H1 (cell line): ENCODE data around the gene KIR2DL3. TPM values are rescaled to one million over a fixed set of nuclear protein-coding genes. Genes with fewer than 3 reads are reported as not detected.

Experiments
- CTCF ChIA-PET: fragments of 300-600 bp; sonication (Branson Sonifier 250); formaldehyde crosslinking; loops from one replicate; lab custom pipeline; 2021; ENCODE audit not compliant: partially characterized antibody; lab: Charles Lee
- POLR2A ChIA-PET: fragments of 300-600 bp; sonication (Branson Sonifier 250); formaldehyde crosslinking; loops from one replicate; lab custom pipeline; 2021; ENCODE audit warnings: inconsistent platforms; ENCODE audit not compliant: partially characterized antibody; lab: Charles Lee
- DNase-seq, 2 experiments: peaks; one replicate each; pipeline versions ENCODE4 v3.0.0 to v3.0.0-alpha.2; 2010 to 2022; ENCODE audit warnings: low spot score in 2 of 2, low read depth in 1 of 2, mixed read lengths in 1 of 2
- FAIRE-seq: peaks from 2 replicates; lab custom pipeline; 2011; peaks lifted over from hg19 to GRCh38; lab: Jason Lieb, UNC
- H2AFZ ChIP-seq: 2 replicates; pipeline ENCODE4 v1.8.1; 2012; ENCODE audit warnings: low read length, inconsistent platforms
- H2AK5ac ChIP-seq: 2 replicates; pipeline ENCODE4 v1.6.1; 2013; ENCODE audit warnings: low read depth, low read length
- H2BK120ac ChIP-seq: replicated peaks from 2 replicates; pipeline ENCODE3; 2013; ENCODE audit warnings: low read depth, low read length, inconsistent platforms
- H2BK12ac ChIP-seq: 2 replicates; pipeline ENCODE4 v1.6.1; 2013; ENCODE audit warnings: low read depth, low read length
- H2BK15ac ChIP-seq: 2 replicates; pipeline ENCODE4 v1.6.1; 2013; ENCODE audit warnings: low read length
- H2BK20ac ChIP-seq: 2 replicates; pipeline ENCODE4 v1.6.1; 2013; ENCODE audit warnings: low read length
- H2BK5ac ChIP-seq: 2 replicates; pipeline ENCODE4 v1.6.1; 2013; ENCODE audit warnings: low read depth, low read length
- H3K14ac ChIP-seq: 2 replicates; pipeline ENCODE4 v1.6.1; 2013; ENCODE audit warnings: inconsistent platforms; ENCODE audit not compliant: insufficient read length
- H3K18ac ChIP-seq: 2 replicates; pipeline ENCODE4 v1.6.1; 2013; ENCODE audit warnings: low read length; ENCODE audit errors: extremely low read depth
- H3K23ac ChIP-seq: 2 replicates; pipeline ENCODE4 v1.6.1; 2013; ENCODE audit warnings: inconsistent platforms; ENCODE audit not compliant: insufficient read length
- H3K23me2 ChIP-seq: 2 replicates; pipeline ENCODE4 v1.6.1; 2013; ENCODE audit warnings: low read depth, low read length
- H3K27ac ChIP-seq: 2 replicates; pipeline ENCODE4 v1.6.1; 2011; ENCODE audit warnings: low read depth, low read length, inconsistent platforms
- H3K27me3 ChIP-seq, 4 experiments: replicated peaks in 1 of 4; 1 replicate in 1 of 4; 2 replicates in 3 of 4; pipeline versions ENCODE4 v1.6.1 to v1.8.1; 2011 to 2013; ENCODE audit warnings: low read length in 3 of 4, mild to moderate bottlenecking in 3 of 4, inconsistent platforms in 2 of 4, mixed read lengths in 2 of 4, moderate library complexity in 1 of 4; ENCODE audit not compliant: control insufficient read depth in 3 of 4, insufficient read depth in 3 of 4; ENCODE audit errors: extremely low read depth in 1 of 4
- H3K36me3 ChIP-seq, 4 experiments: 2 replicates each; pipeline versions ENCODE4 v1.6.1 to v1.8.1; 2011 to 2013; ENCODE audit warnings: mild to moderate bottlenecking in 4 of 4, low read length in 3 of 4, moderate library complexity in 2 of 4, control low read depth in 1 of 4, inconsistent platforms in 1 of 4; ENCODE audit not compliant: insufficient read depth in 4 of 4, control insufficient read depth in 2 of 4
- H3K4ac ChIP-seq: replicated peaks from 2 replicates; pipeline ENCODE3; 2013; ENCODE audit warnings: low read length, low read depth, mixed read lengths, inconsistent platforms; ENCODE audit not compliant: insufficient read length
- H3K4me1 ChIP-seq, 4 experiments: replicated peaks in 1 of 4; 1 replicate in 1 of 4; 2 replicates in 3 of 4; pipeline versions ENCODE4 v1.6.1 to v1.8.1; 2011 to 2013; ENCODE audit warnings: low read length in 3 of 4, inconsistent platforms in 2 of 4, mixed read lengths in 1 of 4; ENCODE audit not compliant: insufficient read depth in 4 of 4, control insufficient read depth in 3 of 4
- H3K4me2 ChIP-seq, 2 experiments: 2 replicates each; pipeline versions ENCODE4 v1.6.1 to v1.8.1; 2011 to 2013; ENCODE audit warnings: low read depth in 2 of 2, low read length in 2 of 2, control low read depth in 1 of 2, inconsistent platforms in 1 of 2, mild to moderate bottlenecking in 1 of 2; ENCODE audit not compliant: insufficient read depth in 1 of 2
- H3K4me3 ChIP-seq, 4 experiments: fragments of 200-600, 300-600 bp in 1 of 4; sonication (generic), shearing (Covaris generic), sonication (Bioruptor Twin) in 1 of 4; 2 replicates each; pipeline versions ENCODE4 v1.5.1 to v1.8.1; 2011 to 2016; ENCODE audit warnings: low read length in 4 of 4, low read depth in 3 of 4, control low read depth in 2 of 4, inconsistent platforms in 2 of 4, mild to moderate bottlenecking in 2 of 4, mixed read lengths in 1 of 4, moderate library complexity in 1 of 4; ENCODE audit not compliant: insufficient read depth in 2 of 4; ENCODE audit errors: extremely low read depth in 1 of 4
- H3K56ac ChIP-seq: replicated peaks from 2 replicates; pipeline ENCODE3; 2013; ENCODE audit warnings: low read depth, mild to moderate bottlenecking, mixed read lengths, low read length, inconsistent platforms; ENCODE audit not compliant: insufficient read length
- H3K79me1 ChIP-seq: 2 replicates; pipeline ENCODE4 v1.6.1; 2013; ENCODE audit warnings: low read depth, low read length, control low read depth
- H3K79me2 ChIP-seq, 2 experiments: 2 replicates each; pipeline versions ENCODE4 v1.6.1 to v1.8.1; 2012 to 2013; ENCODE audit warnings: low read length in 2 of 2, mild to moderate bottlenecking in 2 of 2, inconsistent platforms in 1 of 2; ENCODE audit not compliant: insufficient read depth in 2 of 2, control insufficient read depth in 1 of 2
- H3K9ac ChIP-seq, 4 experiments: replicated peaks in 1 of 4; 1 replicate in 1 of 4; 2 replicates in 3 of 4; pipeline versions ENCODE4 v1.6.1 to v1.8.1; 2011 to 2013; ENCODE audit warnings: low read depth in 3 of 4, low read length in 3 of 4, control low read depth in 2 of 4, mild to moderate bottlenecking in 2 of 4, moderate library complexity in 2 of 4, inconsistent platforms in 1 of 4; ENCODE audit errors: extremely low read depth in 1 of 4
- H3K9me3 ChIP-seq, 2 experiments: 2 replicates each; pipeline versions ENCODE4 v1.6.1 to v1.8.1; 2012 to 2013; ENCODE audit warnings: mild to moderate bottlenecking in 2 of 2, moderate library complexity in 2 of 2, control low read depth in 1 of 2, inconsistent platforms in 1 of 2, low read depth in 1 of 2, low read length in 1 of 2, mixed read lengths in 1 of 2; ENCODE audit not compliant: insufficient read depth in 2 of 2
- H4K20me1 ChIP-seq, 2 experiments: replicated peaks in 1 of 2; 2 replicates each; pipeline versions ENCODE3 to v1.8.1; 2011 to 2013; ENCODE audit warnings: inconsistent platforms in 2 of 2, low read length in 2 of 2, mild to moderate bottlenecking in 1 of 2; ENCODE audit not compliant: insufficient read depth in 2 of 2, control insufficient read depth in 1 of 2
- H4K5ac ChIP-seq: 2 replicates; pipeline ENCODE4 v1.6.1; 2013; ENCODE audit warnings: low read length, low read depth, mixed read lengths, inconsistent platforms; ENCODE audit not compliant: insufficient read length
- H4K8ac ChIP-seq: 2 replicates; pipeline ENCODE4 v1.8.0; 2013; ENCODE audit warnings: mild to moderate bottlenecking, moderate library complexity, low read length, inconsistent platforms; ENCODE audit not compliant: insufficient read depth; ENCODE audit errors: extremely low read depth
- H4K91ac ChIP-seq: replicated peaks from 2 replicates; pipeline ENCODE3; 2013; ENCODE audit warnings: low read length, mixed read lengths, inconsistent platforms; ENCODE audit not compliant: insufficient read length
- CBX8 ChIP-seq: fragments of 300-800, 300-1000 bp; sonication (generic); IDR thresholded peaks from 2 replicates; pipeline ENCODE4 v1.7.1; 2016; ENCODE audit warnings: low read depth, low read length, borderline replicate concordance
- CHD1 ChIP-seq: IDR thresholded peaks from 2 replicates; pipeline ENCODE4 v1.6.1; 2012; ENCODE audit warnings: low read depth, low read length, improper control_type of control experiment
- EP300 ChIP-seq, 2 experiments: IDR thresholded peaks; 1 replicate in 1 of 2; 2 replicates in 1 of 2; pipeline ENCODE4 v1.6.1; 2011 to 2012; ENCODE audit warnings: low read depth in 2 of 2, low read length in 2 of 2, mild to moderate bottlenecking in 2 of 2, borderline replicate concordance in 1 of 2, inconsistent platforms in 1 of 2, moderate library complexity in 1 of 2
- HDAC2 ChIP-seq, 2 experiments: fragments of 300-600 bp in 1 of 2; sonication (generic) in 1 of 2; IDR thresholded peaks; 2 replicates each; pipeline ENCODE4 v1.6.1; 2011 to 2012; ENCODE audit warnings: low read depth in 2 of 2, low read length in 2 of 2, mild to moderate bottlenecking in 2 of 2, moderate library complexity in 2 of 2, borderline replicate concordance in 1 of 2, inconsistent platforms in 1 of 2
- JUN ChIP-seq: IDR thresholded peaks from 2 replicates; pipeline ENCODE4 v1.6.1; 2011; ENCODE audit warnings: low read depth, mild to moderate bottlenecking, improper control_type of control experiment, low read length
- KDM4A ChIP-seq: IDR thresholded peaks from one replicate; pipeline ENCODE4 v1.7.1; 2012; ENCODE audit warnings: low read depth, mild to moderate bottlenecking, moderate library complexity, low read length, inconsistent platforms; ENCODE audit not compliant: severe bottlenecking
- MAFK ChIP-seq: IDR thresholded peaks from 2 replicates; pipeline ENCODE4 v1.6.1; 2012; ENCODE audit warnings: low read depth, mild to moderate bottlenecking, improper control_type of control experiment, low read length
- POLR2A ChIP-seq, 2 experiments: IDR thresholded peaks; 1 replicate in 1 of 2; 2 replicates in 1 of 2; pipeline ENCODE4 v1.6.1; 2011; ENCODE audit warnings: low read depth in 2 of 2, low read length in 2 of 2, mild to moderate bottlenecking in 2 of 2; ENCODE audit errors: control extremely low read depth in 1 of 2
- RFX5 ChIP-seq: IDR thresholded peaks from 2 replicates; pipeline ENCODE4 v1.6.1; 2011; ENCODE audit warnings: low read depth, low read length, improper control_type of control experiment, borderline replicate concordance
- RXRA ChIP-seq: IDR thresholded peaks from 2 replicates; pipeline ENCODE4 v1.6.1; 2011; ENCODE audit warnings: low read depth, mild to moderate bottlenecking, low read length, moderate library complexity; ENCODE audit not compliant: insufficient read depth
- TAF1 ChIP-seq: IDR thresholded peaks from 2 replicates; pipeline ENCODE4 v1.6.1; 2011; ENCODE audit warnings: mild to moderate bottlenecking, low read depth, low read length
- WGBS, 2 experiments: shearing (Covaris generic) in 1 of 2; methylation state at CpG; one replicate each; pipeline versions ENCODE4 v1.1.6 to v1.1.7; 2013 to 2015; ENCODE audit warnings: low lambda C conversion rate in 2 of 2, mixed read lengths in 2 of 2, inconsistent platforms in 1 of 2, low coverage in 1 of 2, missing lambda C conversion rate in 1 of 2; ENCODE audit not compliant: insufficient replicate concordance in 2 of 2, insufficient coverage in 1 of 2, insufficient read length in 1 of 2; ENCODE audit errors: extremely low coverage in 1 of 2, missing lambda C conversion rate in 1 of 2; 5-methylcytosine and 5-hydroxymethylcytosine counted together
- polyA plus RNA-seq, 7 experiments: library from polyadenylated mRNA; depleted of rRNA in 3 of 7; stranded (reverse) in 5 of 7; unstranded in 2 of 7; fragments of >200 nt in 5 of 7; fragments of 200-250 nt in 2 of 7; gene quantifications; 1 replicate in 5 of 7; 2 replicates in 1 of 7; 4 replicates in 1 of 7; pipeline versions ENCODE4 v1.2.1 to v1.2.3, GENCODE V29; 2011 to 2013; ENCODE audit warnings: missing spikeins in 2 of 7, mixed read lengths in 2 of 7
- total RNA-seq: library from RNA; stranded (reverse); fragmentation: NEBNext Ultra II Directional; extraction: Animal tissue kit (Norgen Biotek cat#: 25700); gene quantifications from 2 replicates; pipeline ENCODE4 v1.2.1, GENCODE V29; 2021
- TF ChIP-seq, protein P1 (sequence below): IDR thresholded peaks from 2 replicates; pipeline ENCODE4 v1.6.1; 2012; ENCODE audit warnings: inconsistent platforms

KIR2DL3 gene
- total and polyA plus RNA-seq, 2 of the 8 experiments (the other 6 are each of a cell fraction or from before 2014, with no cell fraction given), result not detected

GRCh38 chr19:54739587-54740497, 1.5 kb downstream of the KIR2DL3 start:
- Histone ChIP-seq H3K9me3 (peaks cover 32 to 77% of the 10 kb centered on the region in 2 experiments; a peak in 3 of 4 replicates), H2BK5ac (no peak overlapping the region), H3K23me2 (no peaks in the 10 kb centered on the region), H3K14ac (no peak overlapping the region), H3K79me1 (no peaks in the 10 kb centered on the region), H2BK120ac (no peak overlapping the region), H3K4ac (no peak overlapping the region), H3K9ac (no peak overlapping the region), H4K20me1 (no peaks in the 10 kb centered on the region), H4K91ac (no peak overlapping the region), H4K5ac (no peak overlapping the region), H3K56ac (no peak overlapping the region), H2AK5ac (no peak overlapping the region), H3K4me3 (no peak overlapping the region), H3K23ac (no peak overlapping the region), H3K79me2 (no peaks in the 10 kb centered on the region), H4K8ac (no peak overlapping the region), H3K27me3 (no peaks in the 10 kb centered on the region), H2BK12ac (no peak overlapping the region), H3K36me3 (no peaks in the 10 kb centered on the region), H2AFZ (no peak overlapping the region), H3K4me2 (no peak overlapping the region), H3K27ac (no peak overlapping the region), H3K4me1 (no peaks in the 10 kb centered on the region), H2BK15ac (no peak overlapping the region), H2BK20ac (no peak overlapping the region), H3K18ac (no peak overlapping the region)
- DNase-seq (no peak), FAIRE-seq (no peak)
- CTCF ChIA-PET, result no interaction called here
- POLR2A ChIA-PET, result no interaction called here
- 83% methylated on average over 9 of the region's 13 CpGs; no CpG with 5 or more reads in 1 of the 2 experiments for WGBS, 2 experiments
- no peak for TF ChIP-seq CBX8
- no peak for TF ChIP-seq RXRA
- no peak for TF ChIP-seq EP300 (IDR thresholded peaks at IDR 0.05; ENCODE audit: borderline replicate concordance in 1 of 2, low read depth in 2 of 2, low read length in 2 of 2)
- no peak for TF ChIP-seq POLR2A (IDR thresholded peaks at IDR 0.05; ENCODE audit: control extremely low read depth in 1 of 2, low read depth in 2 of 2, low read length in 2 of 2)
- no peak for TF ChIP-seq TAF1
- no peak for TF ChIP-seq JUN
- no peak for TF ChIP-seq HDAC2 (IDR thresholded peaks at IDR 0.05; ENCODE audit: borderline replicate concordance in 1 of 2, low read depth in 2 of 2, low read length in 2 of 2)
- TF ChIP-seq, protein P1, sequence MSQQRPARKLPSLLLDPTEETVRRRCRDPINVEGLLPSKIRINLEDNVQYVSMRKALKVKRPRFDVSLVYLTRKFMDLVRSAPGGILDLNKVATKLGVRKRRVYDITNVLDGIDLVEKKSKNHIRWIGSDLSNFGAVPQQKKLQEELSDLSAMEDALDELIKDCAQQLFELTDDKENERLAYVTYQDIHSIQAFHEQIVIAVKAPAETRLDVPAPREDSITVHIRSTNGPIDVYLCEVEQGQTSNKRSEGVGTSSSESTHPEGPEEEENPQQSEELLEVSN, result no peak
- no peak for TF ChIP-seq MAFK
- no peak for TF ChIP-seq KDM4A
- TF ChIP-seq CHD1, result no peak
- no peak for TF ChIP-seq RFX5
